GM19463 (cell line): ENCODE data around the gene NFIA.

ENCODE experiments used
- ATAC-seq: cut with Tn5 transposase; IDR thresholded peaks from one replicate; pipeline ENCODE4 v1.9.1; 2021; ENCODE audit warnings: mild to moderate bottlenecking, moderate library complexity; ENCODE audit not compliant: unreplicated experiment

The NFIA gene

DNA sequence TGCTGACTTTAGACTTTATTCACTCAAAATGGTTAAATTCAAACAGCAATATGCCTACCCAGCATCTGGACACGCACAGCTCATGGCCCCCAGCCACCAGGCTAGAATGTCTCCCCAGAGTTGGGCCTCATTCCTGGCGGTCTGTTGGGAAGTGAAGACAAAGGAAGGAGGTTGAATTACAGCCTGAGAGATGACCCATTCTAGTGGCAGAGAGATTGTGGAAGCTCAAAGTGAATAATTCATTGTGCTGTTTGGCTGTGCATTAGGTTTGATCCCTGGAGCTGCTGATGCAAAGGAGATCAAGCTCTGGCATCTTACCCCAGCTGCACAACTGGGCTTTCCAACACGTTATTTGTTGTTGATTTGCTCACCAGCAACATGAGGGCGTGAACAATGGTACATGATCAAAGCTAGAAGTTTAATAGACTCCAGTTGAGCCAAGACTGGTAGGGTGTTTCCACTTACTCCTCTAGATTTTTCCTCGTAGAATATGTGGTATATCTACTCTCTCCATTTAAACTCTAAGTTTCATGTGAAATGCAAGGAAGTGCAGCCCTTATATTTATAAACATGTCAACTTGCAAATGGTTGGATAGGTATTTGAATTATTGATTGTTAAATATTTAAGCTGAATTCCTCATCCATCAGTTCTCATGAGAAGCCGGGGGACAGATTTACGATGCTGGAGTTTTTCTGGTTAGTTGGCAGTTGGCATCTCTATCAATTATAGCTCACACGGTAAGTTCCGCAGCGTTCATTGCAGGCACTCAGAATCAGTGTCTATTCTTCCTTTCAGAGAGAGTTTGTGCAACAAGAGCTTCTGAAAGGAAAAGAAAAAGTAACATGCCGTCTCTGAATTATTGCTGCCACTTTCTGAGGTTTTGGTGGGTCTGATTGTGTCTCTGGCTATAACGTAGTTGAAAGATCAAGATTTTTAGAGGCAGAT lies 419.9 kb downstream of the NFIA start:
- no peak for ATAC-seq

GRCh38 chr1:61504305-61504704 lies 421.9 kb downstream of the NFIA start:
- ATAC-seq: no peak

- ATAC-seq: no peak
Measured at GRCh38 chr1:61504852-61505390, 422.6 kb downstream of the NFIA start.

DNA sequence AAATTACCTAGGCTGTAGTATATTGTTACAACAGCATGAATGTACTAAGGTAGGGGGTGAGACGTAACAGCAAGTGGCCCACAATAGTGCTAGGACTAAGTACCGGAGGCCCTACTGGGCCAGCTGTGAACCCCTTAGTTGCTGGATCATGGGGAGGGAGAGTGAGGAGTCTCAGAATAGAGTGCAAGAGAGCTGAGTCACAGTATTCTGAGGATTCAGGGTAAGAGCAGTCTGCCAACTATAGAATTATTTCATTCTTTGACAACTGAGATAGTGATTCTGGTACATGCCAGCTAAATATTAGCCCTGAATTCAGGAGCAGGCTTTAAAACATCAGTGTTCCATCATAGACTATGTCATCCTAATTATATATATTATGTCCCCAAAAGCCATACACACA lies 423.9 kb downstream of the NFIA start:
- ATAC-seq: no peak

- no peak for ATAC-seq
Measured at GRCh38 chr1:61506944-61507500, 424.7 kb downstream of the NFIA start.
